ENCODE data around the gene TMSB15A.
"Not testable (repeated sequence)": the region's sequence is repeated elsewhere in the genome, so short reads cannot be mapped to it uniquely, and the experiment has no call there.

The TMSB15A gene

DNA sequence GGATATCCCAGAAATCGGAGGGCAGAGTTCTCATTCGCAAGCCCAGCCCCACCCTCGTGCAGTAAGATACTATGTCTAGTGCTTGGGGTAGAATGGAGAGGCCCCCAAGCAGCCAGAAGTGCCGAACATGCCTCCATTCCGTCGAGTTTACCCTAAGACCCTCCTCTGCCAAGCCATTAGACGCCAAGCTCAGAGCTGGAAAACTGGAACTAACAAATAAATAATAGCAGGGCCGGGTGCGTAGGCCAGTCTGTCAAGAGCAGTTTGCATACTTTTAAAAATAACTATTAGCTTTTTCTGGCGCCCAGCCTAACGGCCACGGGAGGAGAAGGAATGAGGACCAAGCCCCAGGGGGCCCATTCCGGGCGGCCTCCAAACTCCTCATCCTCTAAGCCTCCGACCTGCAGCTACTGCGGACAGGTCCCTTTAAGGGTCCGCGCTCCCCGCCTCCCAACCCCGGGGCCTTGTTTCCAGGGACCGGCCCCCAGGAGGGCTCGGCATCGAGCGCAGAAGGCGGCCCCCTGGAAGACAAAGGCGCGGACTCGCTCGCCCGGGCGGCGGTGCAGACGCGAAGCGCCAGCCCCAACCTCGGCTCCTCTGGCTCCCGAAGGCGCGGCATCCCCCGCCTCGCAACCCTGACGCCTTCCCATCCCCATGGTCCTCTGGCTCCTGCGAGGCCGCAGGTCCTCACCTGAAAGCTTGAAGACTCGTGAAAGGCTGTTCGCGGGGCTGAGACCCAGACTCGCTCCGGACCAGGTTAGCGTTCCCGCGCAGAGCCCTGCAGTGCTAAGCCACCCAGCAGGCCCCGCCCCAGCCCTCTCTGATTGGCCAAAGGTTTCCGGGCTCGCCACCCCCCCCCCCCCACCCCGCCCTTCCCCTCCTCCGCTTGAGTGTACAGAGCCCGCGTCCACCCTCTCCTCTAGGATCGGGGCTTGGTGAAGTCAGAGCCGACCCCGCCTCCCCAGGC is at the start of gene TMSB15A:
TSS of gene TMSB15A (minus strand) at position 765 of the 967 bp plus-strand sequence.
- TF ChIP-seq CTCF (IDR thresholded peaks at IDR 0.05; ENCODE audit: low read length, missing control alignments): no peak
- DNase-seq (ENCODE audit: low read depth): peak; percentile 36
- H3K4me3 ChIP-seq (replicated peaks; ENCODE audit: low read depth, low read length): peak within 1 kb of the TSS; percentile 47

- no peak for DNase-seq (ENCODE audit: low read depth)
- H3K4me3 ChIP-seq (replicated peaks; ENCODE audit: low read depth, low read length): no peak overlapping the region
- no peak for TF ChIP-seq CTCF (IDR thresholded peaks at IDR 0.05; ENCODE audit: low read length, missing control alignments)
Measured at GRCh38 chrX:102560423-102561068, 44.0 kb upstream of the TMSB15A start.

- no peak for DNase-seq (ENCODE audit: low read depth)
- TF ChIP-seq CTCF (IDR thresholded peaks at IDR 0.05; ENCODE audit: low read length, missing control alignments): no peak
- H3K4me3 ChIP-seq (replicated peaks; ENCODE audit: low read depth, low read length): no peak overlapping the region
Measured at GRCh38 chrX:102558607-102559006, 42.1 kb upstream of the TMSB15A start.

- H3K4me3 ChIP-seq (replicated peaks; ENCODE audit: low read depth, low read length): no peak overlapping the region
- TF ChIP-seq CTCF (IDR thresholded peaks at IDR 0.05; ENCODE audit: low read length, missing control alignments): no peak
- no peak for DNase-seq (ENCODE audit: low read depth)
Measured at GRCh38 chrX:102548231-102548630, 31.7 kb upstream of the TMSB15A start.

- H3K4me3 ChIP-seq (replicated peaks; ENCODE audit: low read depth, low read length): peak overlapping the region; percentile 17
- DNase-seq (ENCODE audit: low read depth): no peak
- no peak for TF ChIP-seq CTCF (IDR thresholded peaks at IDR 0.05; ENCODE audit: low read length, missing control alignments)
Measured at GRCh38 chrX:102546828-102547493, 30.4 kb upstream of the TMSB15A start.

DNA sequence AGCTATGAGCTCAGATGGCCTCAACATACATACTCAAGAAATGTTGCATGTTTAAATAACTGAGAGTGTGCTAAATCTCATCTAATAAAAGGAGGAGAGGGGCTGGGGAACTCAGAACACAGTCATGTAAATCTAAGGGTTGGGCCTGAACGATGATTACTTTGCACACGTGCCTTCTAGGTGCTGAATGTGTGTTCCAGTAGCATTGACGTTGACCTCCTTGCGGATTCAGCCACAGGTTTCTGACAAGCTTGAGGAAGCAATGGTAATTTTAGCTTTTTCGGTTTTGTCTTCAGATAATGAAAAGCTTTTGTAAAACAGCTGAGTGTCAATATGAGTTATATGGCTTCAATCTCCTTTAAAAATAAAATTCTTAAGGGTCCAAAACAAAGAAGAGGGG is 29.6 kb upstream of the TMSB15A start:
- DNase-seq (ENCODE audit: low read depth); H3K4me3 ChIP-seq (replicated peaks; ENCODE audit: low read depth, low read length): not testable (repeated sequence)

- no peak for TF ChIP-seq CTCF (IDR thresholded peaks at IDR 0.05; ENCODE audit: low read length, missing control alignments)
- no peak for DNase-seq (ENCODE audit: low read depth)
- H3K4me3 ChIP-seq (replicated peaks; ENCODE audit: low read depth, low read length): no peak overlapping the region
Measured at GRCh38 chrX:102535958-102536357, 19.4 kb upstream of the TMSB15A start.

Data from fibroblast of pulmonary artery (primary cell).